ENCODE measurements around the gene ZNF782. TPM values are rescaled to one million over a fixed set of nuclear protein-coding genes. Genes with fewer than 3 reads are reported as not detected.

ZNF782 gene
- total RNA-seq, 3 donors from 2014 or later: 9.0 to 23.0 (median 18.4) TPM

DNA sequence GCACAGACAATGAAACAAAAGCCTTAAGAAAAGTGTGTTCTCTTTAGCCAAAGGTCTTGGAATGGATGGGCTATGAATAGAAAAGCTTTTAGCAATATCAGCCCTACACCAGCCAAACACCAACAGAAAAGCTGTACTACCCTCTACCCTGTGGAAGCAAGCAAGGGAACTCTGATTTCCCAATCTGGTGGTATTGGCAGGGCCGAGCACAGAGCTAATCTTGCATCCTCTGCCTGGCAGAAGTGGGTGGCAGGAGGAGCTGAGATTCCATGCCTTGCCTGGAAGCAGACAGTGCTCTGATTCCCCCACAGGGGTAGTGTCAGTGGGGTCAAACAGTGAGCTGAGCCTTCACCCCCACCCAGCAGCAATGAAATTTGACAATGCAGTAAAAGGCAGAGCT is 29.6 kb upstream of the ZNF782 start:
- Histone ChIP-seq H3K9me3 (no peaks in the 10 kb centered on the region), H3K36me3 (no peaks in the 10 kb centered on the region), H3K27ac (no peak overlapping the region), H3K4me3 (no peak overlapping the region), H3K27me3 (no peaks in the 10 kb centered on the region), H3K4me1 (no peaks in the 10 kb centered on the region)
- TF ChIP-seq POLR2A (IDR thresholded peaks at IDR 0.05) (no peak), POLR2AphosphoS5 (IDR thresholded peaks at IDR 0.05) (no peak)
- TF ChIP-seq, protein P1, sequence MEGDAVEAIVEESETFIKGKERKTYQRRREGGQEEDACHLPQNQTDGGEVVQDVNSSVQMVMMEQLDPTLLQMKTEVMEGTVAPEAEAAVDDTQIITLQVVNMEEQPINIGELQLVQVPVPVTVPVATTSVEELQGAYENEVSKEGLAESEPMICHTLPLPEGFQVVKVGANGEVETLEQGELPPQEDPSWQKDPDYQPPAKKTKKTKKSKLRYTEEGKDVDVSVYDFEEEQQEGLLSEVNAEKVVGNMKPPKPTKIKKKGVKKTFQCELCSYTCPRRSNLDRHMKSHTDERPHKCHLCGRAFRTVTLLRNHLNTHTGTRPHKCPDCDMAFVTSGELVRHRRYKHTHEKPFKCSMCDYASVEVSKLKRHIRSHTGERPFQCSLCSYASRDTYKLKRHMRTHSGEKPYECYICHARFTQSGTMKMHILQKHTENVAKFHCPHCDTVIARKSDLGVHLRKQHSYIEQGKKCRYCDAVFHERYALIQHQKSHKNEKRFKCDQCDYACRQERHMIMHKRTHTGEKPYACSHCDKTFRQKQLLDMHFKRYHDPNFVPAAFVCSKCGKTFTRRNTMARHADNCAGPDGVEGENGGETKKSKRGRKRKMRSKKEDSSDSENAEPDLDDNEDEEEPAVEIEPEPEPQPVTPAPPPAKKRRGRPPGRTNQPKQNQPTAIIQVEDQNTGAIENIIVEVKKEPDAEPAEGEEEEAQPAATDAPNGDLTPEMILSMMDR (IDR thresholded peaks at IDR 0.05): no peak
- DNase-seq (ENCODE audit: low spot score in 2 of 2): no peak
- intact Hi-C loops (cut with DNase I; ENCODE audit: low total_unique reads): no loop called here

DNA sequence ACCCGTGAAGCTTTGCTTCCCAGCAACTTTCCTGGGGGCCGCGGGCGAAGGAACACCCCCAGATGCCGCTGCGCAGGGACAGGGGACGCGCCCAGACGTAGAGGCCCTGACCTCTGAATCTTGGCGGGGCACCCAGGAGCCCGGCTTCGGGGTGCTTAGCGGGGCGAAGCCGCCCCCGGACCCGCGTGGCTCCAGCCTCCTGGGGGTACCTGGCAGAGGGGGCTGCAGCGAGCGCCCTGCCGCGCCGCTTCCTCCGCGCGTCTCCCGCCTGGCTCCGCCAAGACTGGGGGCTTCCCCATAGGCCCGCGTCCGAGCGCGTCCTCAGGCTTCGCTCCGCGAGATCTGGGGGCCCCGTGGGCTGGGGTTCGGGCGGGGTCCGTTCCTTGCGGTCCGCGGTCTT is 23.0 kb upstream of the ZNF782 start:
- TF ChIP-seq POLR2AphosphoS5 (IDR thresholded peaks at IDR 0.05) (no peak), POLR2A (IDR thresholded peaks at IDR 0.05) (no peak)
- TF ChIP-seq, protein P1 (IDR thresholded peaks at IDR 0.05): no peak
- Histone ChIP-seq H3K9me3 (no peaks in the 10 kb centered on the region), H3K4me3 (no peak overlapping the region), H3K27me3 (peaks cover 0 to 15% of the 10 kb centered on the region in 2 donors), H3K4me1 (peaks cover 0 to 5% of the 10 kb centered on the region in 2 donors), H3K36me3 (no peaks in the 10 kb centered on the region), H3K27ac (no peak overlapping the region)
- intact Hi-C loops (cut with DNase I; ENCODE audit: low total_unique reads): no loop called here
- no peak for DNase-seq (ENCODE audit: low spot score in 2 of 2)

DNA sequence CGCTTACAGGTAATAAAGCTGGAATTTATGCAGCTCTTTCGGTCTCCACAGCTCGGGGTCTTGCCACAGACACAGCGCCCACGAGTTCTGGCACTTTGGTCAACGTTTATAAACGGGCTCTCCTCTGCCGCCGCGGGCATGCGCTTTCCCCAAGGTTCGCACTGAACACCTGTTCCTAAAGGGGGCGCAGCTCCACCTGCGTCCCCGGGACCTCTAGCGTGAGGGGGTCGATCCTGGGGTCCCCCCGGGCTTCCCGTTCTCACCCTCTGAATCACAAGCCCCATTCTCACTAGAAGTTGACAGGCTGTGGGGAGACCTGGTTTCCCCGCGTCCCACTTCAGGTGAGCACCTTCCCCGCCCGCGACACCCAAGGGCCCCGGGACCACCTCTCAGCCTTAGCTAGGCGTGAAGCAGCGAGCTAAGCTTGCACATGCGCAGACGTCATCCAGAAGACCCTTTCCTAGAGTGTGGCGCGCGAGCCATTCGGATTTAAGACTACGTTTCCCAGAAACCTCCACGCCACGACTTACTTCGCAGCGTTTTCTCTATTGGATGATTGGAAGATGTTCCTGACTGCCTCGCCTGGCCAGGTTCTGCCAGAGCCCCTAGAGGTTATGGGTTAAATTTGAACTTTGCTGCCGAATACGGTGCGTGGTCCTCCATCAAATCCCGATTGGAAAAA is 21.3 kb upstream of the ZNF782 start:
- TF ChIP-seq POLR2A (IDR thresholded peaks at IDR 0.05): no peak
- peak in 1 of 3 donors; percentile 42 for TF ChIP-seq POLR2AphosphoS5 (IDR thresholded peaks at IDR 0.05)
- Histone ChIP-seq H3K27me3 (peaks cover 0 to 15% of the 10 kb centered on the region in 2 donors), H3K4me1 (peaks cover 0 to 5% of the 10 kb centered on the region in 2 donors), H3K36me3 (no peaks in the 10 kb centered on the region), H3K27ac (peak overlapping the region; percentile 89 to 94), H3K9me3 (no peaks in the 10 kb centered on the region), H3K4me3 (peak overlapping the region; percentile 25 to 62 (median 61))
- intact Hi-C loops (cut with DNase I; ENCODE audit: low total_unique reads): no loop called here
- no peak for DNase-seq (ENCODE audit: low spot score in 2 of 2)

DNA sequence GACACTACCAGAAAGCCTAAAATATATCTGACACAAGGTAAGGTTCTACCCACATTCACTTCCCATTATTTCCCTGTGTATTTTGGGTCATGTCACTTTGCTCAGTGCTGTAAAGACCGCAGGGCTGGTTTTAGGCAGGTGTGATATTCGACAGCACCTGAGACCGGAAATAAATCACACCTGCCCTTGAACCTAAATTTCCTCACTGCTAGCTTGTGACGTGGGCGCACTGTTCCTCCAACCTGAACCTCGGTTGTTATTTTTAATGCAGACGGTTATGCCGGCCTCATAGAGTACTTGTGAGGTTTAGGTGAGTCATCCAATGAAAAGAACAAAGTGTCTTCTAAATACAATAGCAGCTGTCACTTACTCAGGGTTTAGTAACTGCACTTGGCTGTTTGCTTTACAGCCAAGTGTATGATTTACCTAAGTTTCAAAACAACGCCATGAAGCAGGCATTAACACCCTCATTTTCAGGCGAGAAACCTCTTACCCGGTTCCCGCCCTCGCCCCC is 20.7 kb upstream of the ZNF782 start:
- H3K36me3 ChIP-seq: no peaks in the 10 kb centered on the region
- intact Hi-C loops (cut with DNase I; ENCODE audit: low total_unique reads): no loop called here
- no peak for TF ChIP-seq POLR2A (IDR thresholded peaks at IDR 0.05)
- peak in 1 of 3 donors; percentile 9 for TF ChIP-seq POLR2AphosphoS5 (IDR thresholded peaks at IDR 0.05)
- peaks cover 0 to 15% of the 10 kb centered on the region in 2 donors for H3K27me3 ChIP-seq
- H3K4me3 ChIP-seq: peak overlapping the region; percentile 25 to 62 (median 61)
- peak in 1 of 2 donors; percentile 71 for DNase-seq (ENCODE audit: low spot score in 2 of 2)
- peak overlapping the region; percentile 89 to 94 for H3K27ac ChIP-seq
- no peaks in the 10 kb centered on the region for H3K9me3 ChIP-seq
- H3K4me1 ChIP-seq: peaks cover 0 to 5% of the 10 kb centered on the region in 2 donors

DNA sequence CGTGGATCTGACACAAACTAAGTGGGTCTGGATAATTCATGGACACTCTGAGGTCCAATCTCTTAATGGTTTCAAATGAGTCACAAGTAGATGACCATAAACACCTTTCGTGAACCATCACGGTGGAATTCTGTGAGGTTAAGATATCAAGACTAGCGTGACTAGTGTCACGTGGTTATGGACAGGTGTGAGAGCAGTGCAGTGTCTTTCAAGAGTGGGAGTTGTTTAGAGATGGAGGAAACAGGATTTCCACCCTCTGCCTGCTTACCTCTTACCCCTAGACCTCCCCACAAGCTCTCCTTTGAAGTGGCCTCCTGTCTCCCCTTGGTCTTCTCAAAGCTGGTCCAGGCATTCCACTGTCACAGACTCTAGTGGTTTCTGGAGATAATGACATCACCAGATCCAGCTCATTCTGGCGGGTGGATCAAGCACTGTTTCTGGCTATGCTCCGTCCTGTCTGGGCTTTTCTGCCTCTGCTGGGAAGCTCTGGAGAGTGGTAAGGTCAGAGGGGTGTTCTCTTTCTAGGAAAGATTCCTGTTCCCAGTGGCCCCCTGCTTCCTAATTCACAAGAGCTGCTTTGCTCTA is 20.0 kb upstream of the ZNF782 start:
- Histone ChIP-seq H3K9me3 (no peaks in the 10 kb centered on the region), H3K36me3 (no peaks in the 10 kb centered on the region), H3K4me3 (no peak overlapping the region), H3K27me3 (peaks cover 0 to 15% of the 10 kb centered on the region in 2 donors), H3K27ac (peak overlapping the region; percentile 89 to 94), H3K4me1 (peaks cover 0 to 5% of the 10 kb centered on the region in 2 donors)
- no peak for TF ChIP-seq POLR2A (IDR thresholded peaks at IDR 0.05)
- TF ChIP-seq, protein P1 (IDR thresholded peaks at IDR 0.05): no peak
- TF ChIP-seq POLR2AphosphoS5 (IDR thresholded peaks at IDR 0.05): no peak
- intact Hi-C loops (cut with DNase I; ENCODE audit: low total_unique reads): no loop called here
- no peak for DNase-seq (ENCODE audit: low spot score in 2 of 2)

DNA sequence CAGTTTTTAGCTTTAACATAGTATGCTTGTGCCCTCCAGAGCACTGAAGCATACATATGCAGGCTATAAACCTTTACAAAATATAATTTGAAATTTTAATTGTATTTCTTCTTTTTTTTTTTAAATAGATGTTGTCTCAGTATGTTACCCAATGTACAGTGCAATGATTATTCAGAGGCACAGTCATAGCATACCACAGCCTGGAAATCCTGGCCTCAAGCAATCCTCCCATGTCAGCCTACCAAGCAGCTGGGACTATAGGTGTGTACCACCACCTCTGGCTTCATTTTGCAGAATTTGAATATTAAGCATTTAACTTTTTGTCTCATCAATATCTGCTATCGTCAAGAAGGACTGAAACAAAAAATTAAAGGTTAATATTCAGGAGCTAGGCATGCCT is 16.9 kb upstream of the ZNF782 start:
- no peak for DNase-seq (ENCODE audit: low spot score in 2 of 2)
- Histone ChIP-seq H3K9me3 (no peaks in the 10 kb centered on the region), H3K27ac (no peak overlapping the region), H3K27me3 (no peaks in the 10 kb centered on the region), H3K4me1 (peaks cover 0 to 4% of the 10 kb centered on the region in 2 donors), H3K4me3 (no peak overlapping the region), H3K36me3 (no peaks in the 10 kb centered on the region)
- intact Hi-C loops (cut with DNase I; ENCODE audit: low total_unique reads): no loop called here
- TF ChIP-seq, protein P1 (IDR thresholded peaks at IDR 0.05): no peak
- TF ChIP-seq POLR2A (IDR thresholded peaks at IDR 0.05): no peak
- no peak for TF ChIP-seq POLR2AphosphoS5 (IDR thresholded peaks at IDR 0.05)
